Raji (cell line): ENCODE results near the gene CTAGE15.
"Not testable (repeated sequence)": the region's sequence is repeated elsewhere in the genome, so short reads cannot be mapped to it uniquely, and the experiment has no call there.

Experiments used
- POLR2A ChIP-seq: IDR thresholded peaks from 2 replicates; pipeline ENCODE4 v1.6.1; 2011; ENCODE audit warnings: low read depth, low read length, control low read depth; ENCODE audit not compliant: insufficient read depth

The CTAGE15 gene, protein sequence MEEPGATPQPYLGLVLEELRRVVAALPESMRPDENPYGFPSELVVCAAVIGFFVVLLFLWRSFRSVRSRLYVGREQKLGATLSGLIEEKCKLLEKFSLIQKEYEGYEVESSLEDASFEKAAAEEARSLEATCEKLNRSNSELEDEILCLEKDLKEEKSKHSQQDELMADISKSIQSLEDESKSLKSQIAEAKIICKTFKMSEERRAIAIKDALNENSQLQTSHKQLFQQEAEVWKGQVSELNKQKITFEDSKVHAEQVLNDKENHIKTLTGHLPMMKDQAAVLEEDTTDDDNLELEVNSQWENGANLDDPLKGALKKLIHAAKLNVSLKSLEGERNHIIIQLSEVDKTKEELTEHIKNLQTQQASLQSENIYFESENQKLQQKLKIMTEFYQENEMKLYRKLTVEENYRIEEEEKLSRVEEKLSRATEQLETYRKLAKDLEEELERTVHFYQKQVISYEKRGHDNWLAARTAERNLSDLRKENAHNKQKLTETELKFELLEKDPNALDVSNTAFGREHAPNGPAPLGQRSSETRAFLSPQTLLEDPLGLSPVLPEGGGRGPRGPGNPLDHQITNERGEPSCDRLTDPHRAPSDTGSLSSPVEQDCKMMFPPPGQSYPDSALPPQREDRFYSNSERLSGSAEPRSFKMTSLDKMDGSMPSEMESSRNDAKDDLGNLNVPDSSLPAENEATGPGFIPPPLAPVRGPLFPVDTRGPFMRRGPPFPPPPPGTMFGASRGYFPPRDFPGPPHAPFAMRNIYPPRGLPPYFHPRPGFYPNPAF

DNA sequence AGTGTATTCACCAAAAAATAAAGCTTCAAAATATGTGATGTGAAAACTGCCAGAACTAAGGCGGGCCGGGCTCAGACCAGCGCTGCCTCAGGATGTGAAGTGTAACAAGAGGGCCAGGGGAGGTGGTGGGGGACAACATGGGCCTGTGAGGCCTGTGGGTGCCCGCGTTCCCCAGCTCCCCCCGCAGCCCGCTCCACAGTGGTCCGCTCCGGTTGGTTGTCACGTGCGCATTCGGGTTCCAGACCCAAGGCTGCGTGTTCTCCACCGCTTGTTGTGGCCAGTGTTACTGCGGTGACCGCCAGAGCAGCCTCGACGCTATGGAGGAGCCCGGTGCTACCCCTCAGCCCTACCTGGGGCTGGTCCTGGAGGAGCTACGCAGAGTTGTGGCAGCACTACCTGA, at the start of gene CTAGE15:
CTAGE15 (plus strand) TSS at position 301 of the 400 bp plus-strand sequence; CDS start at position 318, 17 bp downstream.
- TF ChIP-seq POLR2A: not testable (repeated sequence)

DNA sequence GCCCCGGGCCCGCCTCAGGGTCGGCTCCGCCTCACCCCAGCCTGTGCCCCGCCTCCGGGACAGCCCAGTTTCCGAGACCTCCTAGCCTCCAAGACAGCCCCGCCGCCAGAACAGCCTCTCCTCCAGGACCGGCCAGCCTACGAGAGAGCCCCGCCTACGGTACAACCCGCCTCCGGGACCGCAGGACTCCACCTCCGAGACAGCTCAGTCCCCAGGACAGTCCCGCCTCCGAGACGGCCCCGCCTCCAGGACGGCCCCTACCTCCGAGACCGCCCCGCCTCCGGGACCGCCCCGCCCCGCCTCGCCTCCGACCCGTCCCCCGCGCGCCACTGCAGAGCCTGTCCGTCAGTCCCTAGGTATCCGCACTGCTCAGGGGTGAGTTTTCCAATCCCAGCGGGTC, 49.0 kb downstream of the CTAGE15 start, which contains the start of gene TCAF2:
TCAF2 (plus strand) TSS at position 329 of the 400 bp plus-strand sequence.
- not testable (repeated sequence) for TF ChIP-seq POLR2A
